ENCODE results near the gene XCL2.

DNA sequence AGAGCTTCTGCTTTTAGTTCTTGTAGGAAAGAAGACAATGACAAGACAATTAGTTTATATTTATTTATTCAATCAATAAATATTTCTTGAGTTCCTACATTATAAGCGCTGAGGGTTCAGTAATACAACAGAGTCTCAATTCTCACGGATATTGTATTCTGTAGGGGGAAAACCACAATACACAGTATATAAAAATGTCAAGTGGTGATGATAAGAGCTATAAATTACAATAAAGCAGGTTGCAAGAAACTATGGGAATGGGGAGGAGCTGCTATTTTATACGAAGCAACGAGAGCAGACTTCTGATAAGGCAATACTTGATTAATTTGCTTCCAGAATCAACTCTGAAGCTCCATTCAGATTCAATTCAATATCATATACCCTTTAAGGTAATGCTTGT lies 22.0 kb upstream of the XCL2 start:
- TF ChIP-seq TEAD4 (IDR thresholded peaks at IDR 0.05): no peak
- no peak for TF ChIP-seq EP300 (IDR thresholded peaks at IDR 0.05; ENCODE audit: borderline replicate concordance)
- TF ChIP-seq NFIC (IDR thresholded peaks at IDR 0.05): no peak
- TF ChIP-seq YY1 (IDR thresholded peaks at IDR 0.05; ENCODE audit: low read depth): no peak
- TF ChIP-seq RAD21 (IDR thresholded peaks at IDR 0.05; ENCODE audit: low read depth): no peak
- TF ChIP-seq CEBPB (IDR thresholded peaks at IDR 0.05): no peak
- TF ChIP-seq, protein P1, sequence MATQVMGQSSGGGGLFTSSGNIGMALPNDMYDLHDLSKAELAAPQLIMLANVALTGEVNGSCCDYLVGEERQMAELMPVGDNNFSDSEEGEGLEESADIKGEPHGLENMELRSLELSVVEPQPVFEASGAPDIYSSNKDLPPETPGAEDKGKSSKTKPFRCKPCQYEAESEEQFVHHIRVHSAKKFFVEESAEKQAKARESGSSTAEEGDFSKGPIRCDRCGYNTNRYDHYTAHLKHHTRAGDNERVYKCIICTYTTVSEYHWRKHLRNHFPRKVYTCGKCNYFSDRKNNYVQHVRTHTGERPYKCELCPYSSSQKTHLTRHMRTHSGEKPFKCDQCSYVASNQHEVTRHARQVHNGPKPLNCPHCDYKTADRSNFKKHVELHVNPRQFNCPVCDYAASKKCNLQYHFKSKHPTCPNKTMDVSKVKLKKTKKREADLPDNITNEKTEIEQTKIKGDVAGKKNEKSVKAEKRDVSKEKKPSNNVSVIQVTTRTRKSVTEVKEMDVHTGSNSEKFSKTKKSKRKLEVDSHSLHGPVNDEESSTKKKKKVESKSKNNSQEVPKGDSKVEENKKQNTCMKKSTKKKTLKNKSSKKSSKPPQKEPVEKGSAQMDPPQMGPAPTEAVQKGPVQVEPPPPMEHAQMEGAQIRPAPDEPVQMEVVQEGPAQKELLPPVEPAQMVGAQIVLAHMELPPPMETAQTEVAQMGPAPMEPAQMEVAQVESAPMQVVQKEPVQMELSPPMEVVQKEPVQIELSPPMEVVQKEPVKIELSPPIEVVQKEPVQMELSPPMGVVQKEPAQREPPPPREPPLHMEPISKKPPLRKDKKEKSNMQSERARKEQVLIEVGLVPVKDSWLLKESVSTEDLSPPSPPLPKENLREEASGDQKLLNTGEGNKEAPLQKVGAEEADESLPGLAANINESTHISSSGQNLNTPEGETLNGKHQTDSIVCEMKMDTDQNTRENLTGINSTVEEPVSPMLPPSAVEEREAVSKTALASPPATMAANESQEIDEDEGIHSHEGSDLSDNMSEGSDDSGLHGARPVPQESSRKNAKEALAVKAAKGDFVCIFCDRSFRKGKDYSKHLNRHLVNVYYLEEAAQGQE (IDR thresholded peaks at IDR 0.05; ENCODE audit: low read depth): no peak
- TF ChIP-seq EGR1 (IDR thresholded peaks at IDR 0.05): no peak
- TF ChIP-seq TCF12 (IDR thresholded peaks at IDR 0.05; ENCODE audit: low read depth): no peak
- TF ChIP-seq, protein P2, sequence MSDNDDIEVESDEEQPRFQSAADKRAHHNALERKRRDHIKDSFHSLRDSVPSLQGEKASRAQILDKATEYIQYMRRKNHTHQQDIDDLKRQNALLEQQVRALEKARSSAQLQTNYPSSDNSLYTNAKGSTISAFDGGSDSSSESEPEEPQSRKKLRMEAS (IDR thresholded peaks at IDR 0.05): no peak
- no peak for TF ChIP-seq TAF1 (IDR thresholded peaks at IDR 0.05; ENCODE audit: low read depth)
- TF ChIP-seq CREB1 (IDR thresholded peaks at IDR 0.05; ENCODE audit: low read depth): no peak
- no peak for TF ChIP-seq ZBTB7A (IDR thresholded peaks at IDR 0.05; ENCODE audit: low read depth)
- TF ChIP-seq, protein P3, sequence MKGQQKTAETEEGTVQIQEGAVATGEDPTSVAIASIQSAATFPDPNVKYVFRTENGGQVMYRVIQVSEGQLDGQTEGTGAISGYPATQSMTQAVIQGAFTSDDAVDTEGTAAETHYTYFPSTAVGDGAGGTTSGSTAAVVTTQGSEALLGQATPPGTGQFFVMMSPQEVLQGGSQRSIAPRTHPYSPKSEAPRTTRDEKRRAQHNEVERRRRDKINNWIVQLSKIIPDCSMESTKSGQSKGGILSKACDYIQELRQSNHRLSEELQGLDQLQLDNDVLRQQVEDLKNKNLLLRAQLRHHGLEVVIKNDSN (IDR thresholded peaks at IDR 0.05): no peak
